Left ventricle myocardium superior (tissue), 1 donor: ENCODE data around the gene AUTS2. TPM values are rescaled to one million over a fixed set of nuclear protein-coding genes. Genes with fewer than 3 reads are reported as not detected.
"Not testable (repeated sequence)": the region's sequence is repeated elsewhere in the genome, so short reads cannot be mapped to it uniquely, and the experiment has no call there.

Experiments used
- ATAC-seq: fragments of 200-7000 bp; cut with Tn5 transposase; one replicate; pipeline ENCODE4 v1.9.1; 2020; ENCODE audit warnings: mild to moderate bottlenecking, moderate library complexity
- DNase-seq: peaks from one replicate; pipeline ENCODE4 v3.0.0-alpha.2; 2020
- intact Hi-C: fragments of 100-400 bp; cut with micrococcal nuclease; formaldehyde crosslinking; loops from one replicate; pipeline ENCODE4 v1.11.0; 2022
- total RNA-seq: library from RNA; stranded (reverse); fragmentation: NEBNext Ultra II Directional; extraction: Animal tissue kit (Norgen Biotek cat#: 25700); gene quantifications from one replicate; pipeline ENCODE4 v1.2.1, GENCODE V29; 2021
- donor health status: DM: no; HTN: yes; CAD: no; lungs with severe emphysema.

The AUTS2 gene
- total RNA-seq, 1 donor from 2014 or later = 7.9 TPM

GRCh38 chr7:70579397-70580097 lies 981.3 kb downstream of the AUTS2 start:
- DNase-seq = no peak
- no peak for ATAC-seq
- intact Hi-C loops = no loop called here

- ATAC-seq (no peak), DNase-seq (no peak)
- intact Hi-C loops = no loop called here
Observed at GRCh38 chr7:70580161-70580560, 981.9 kb downstream of the AUTS2 start.

- intact Hi-C loops = no loop called here
- ATAC-seq (no peak), DNase-seq (no peak)
Observed at GRCh38 chr7:70582927-70583895, 984.9 kb downstream of the AUTS2 start.

GRCh38 chr7:70583965-70584883 lies 985.9 kb downstream of the AUTS2 start:
- ATAC-seq = no peak
- intact Hi-C loops = no loop called here
- no peak for DNase-seq

- intact Hi-C loops = no loop called here
- DNase-seq (no peak), ATAC-seq (no peak)
Observed at GRCh38 chr7:70585071-70585470, 986.8 kb downstream of the AUTS2 start.

- intact Hi-C loops = no loop called here
- DNase-seq (no peak), ATAC-seq (no peak)
Observed at GRCh38 chr7:70586822-70587221, 988.5 kb downstream of the AUTS2 start.

GRCh38 chr7:70587739-70588138 lies 989.5 kb downstream of the AUTS2 start:
- intact Hi-C loops = no loop called here
- no peak for DNase-seq
- ATAC-seq = no peak

GRCh38 chr7:70588191-70588921 lies 990.1 kb downstream of the AUTS2 start:
- no peak for DNase-seq
- no peak for ATAC-seq
- intact Hi-C loops = no loop called here

GRCh38 chr7:70589010-70589409 lies 990.7 kb downstream of the AUTS2 start:
- ATAC-seq (no peak), DNase-seq (no peak)
- intact Hi-C loops = no loop called here

- no peak for DNase-seq
- intact Hi-C loops = no loop called here
- no peak for ATAC-seq
Observed at GRCh38 chr7:70589590-70589989, 991.3 kb downstream of the AUTS2 start.

- no peak for DNase-seq
- no peak for ATAC-seq
- intact Hi-C loops = no loop called here
Observed at GRCh38 chr7:70590126-70590854, 992.0 kb downstream of the AUTS2 start.

- intact Hi-C loops = no loop called here
- no peak for ATAC-seq
- DNase-seq = no peak
Observed at GRCh38 chr7:70591643-70592042, 993.4 kb downstream of the AUTS2 start.

GRCh38 chr7:70592171-70592570 lies 993.9 kb downstream of the AUTS2 start:
- ATAC-seq = no peak

GRCh38 chr7:70594170-70594569 lies 995.9 kb downstream of the AUTS2 start:
- DNase-seq (no peak), ATAC-seq (no peak)
- intact Hi-C loops = no loop called here

More at GRCh38 chr7:70592171-70592570, 993.9 kb downstream of the AUTS2 start:
- no peak for DNase-seq
- intact Hi-C loops = no loop called here

GRCh38 chr7:70594885-70595284 lies 996.6 kb downstream of the AUTS2 start:
- DNase-seq, intact Hi-C loops, ATAC-seq: not testable (repeated sequence)

- intact Hi-C loops = no loop called here
- DNase-seq = no peak
- ATAC-seq = no peak
Observed at GRCh38 chr7:70595370-70595754, 997.1 kb downstream of the AUTS2 start.

GRCh38 chr7:70595755-70596597 lies 997.7 kb downstream of the AUTS2 start:
- ATAC-seq (peak; percentile 65), DNase-seq (peak; percentile 33)

More at GRCh38 chr7:70595755-70596597, 997.7 kb downstream of the AUTS2 start:
- intact Hi-C loops = no loop called here
